ENCODE data around the gene ADAMTS14.

The ADAMTS14 gene

GRCh38 chr10:70695241-70696030 is 23.1 kb downstream of the ADAMTS14 start:
- FAIRE-seq: no peak

- FAIRE-seq: no peak
Measured at GRCh38 chr10:70698211-70698610, 25.9 kb downstream of the ADAMTS14 start.

- FAIRE-seq: no peak
Measured at GRCh38 chr10:70699063-70699658, 26.9 kb downstream of the ADAMTS14 start.

- no peak for FAIRE-seq
Measured at GRCh38 chr10:70699659-70700174, 27.4 kb downstream of the ADAMTS14 start.

- FAIRE-seq: no peak
Measured at GRCh38 chr10:70702190-70702763, 30.0 kb downstream of the ADAMTS14 start.

GRCh38 chr10:70704211-70704610 is 31.9 kb downstream of the ADAMTS14 start:
- no peak for FAIRE-seq

GRCh38 chr10:70705121-70705861 is 33.0 kb downstream of the ADAMTS14 start:
- FAIRE-seq: no peak

GRCh38 chr10:70711177-70711576 is 38.9 kb downstream of the ADAMTS14 start:
- FAIRE-seq: no peak

GRCh38 chr10:70711911-70712310 is 39.6 kb downstream of the ADAMTS14 start:
- no peak for FAIRE-seq

- FAIRE-seq: no peak
Measured at GRCh38 chr10:70714245-70714644, 41.9 kb downstream of the ADAMTS14 start.

- FAIRE-seq: no peak
Measured at GRCh38 chr10:70714951-70715350, 42.6 kb downstream of the ADAMTS14 start.

GRCh38 chr10:70715853-70716795 is 43.8 kb downstream of the ADAMTS14 start:
- no peak for FAIRE-seq

GRCh38 chr10:70722820-70723424 is 50.6 kb downstream of the ADAMTS14 start:
- FAIRE-seq: no peak

GRCh38 chr10:70723771-70724170 is 51.5 kb downstream of the ADAMTS14 start:
- no peak for FAIRE-seq

GRCh38 chr10:70726909-70727495 is 54.7 kb downstream of the ADAMTS14 start:
- no peak for FAIRE-seq

- FAIRE-seq: no peak
Measured at GRCh38 chr10:70728328-70728727, 56.0 kb downstream of the ADAMTS14 start.

- no peak for FAIRE-seq
Measured at GRCh38 chr10:70729763-70730357, 57.6 kb downstream of the ADAMTS14 start.

GRCh38 chr10:70730955-70731354 is 58.6 kb downstream of the ADAMTS14 start:
- FAIRE-seq: no peak

- FAIRE-seq: no peak
Measured at GRCh38 chr10:70732569-70732968, 60.3 kb downstream of the ADAMTS14 start.

GRCh38 chr10:70733051-70733450 is 60.7 kb downstream of the ADAMTS14 start:
- FAIRE-seq: no peak

- no peak for FAIRE-seq
Measured at GRCh38 chr10:70735161-70735560, 62.9 kb downstream of the ADAMTS14 start.

Data from A204.1 (cell line).